Measurements from ENCODE around the gene NIBAN1.

The NIBAN1 gene

GRCh38 chr1:184971522-184972265 lies 2.6 kb downstream of the NIBAN1 start:
- TF ChIP-seq, protein P1, sequence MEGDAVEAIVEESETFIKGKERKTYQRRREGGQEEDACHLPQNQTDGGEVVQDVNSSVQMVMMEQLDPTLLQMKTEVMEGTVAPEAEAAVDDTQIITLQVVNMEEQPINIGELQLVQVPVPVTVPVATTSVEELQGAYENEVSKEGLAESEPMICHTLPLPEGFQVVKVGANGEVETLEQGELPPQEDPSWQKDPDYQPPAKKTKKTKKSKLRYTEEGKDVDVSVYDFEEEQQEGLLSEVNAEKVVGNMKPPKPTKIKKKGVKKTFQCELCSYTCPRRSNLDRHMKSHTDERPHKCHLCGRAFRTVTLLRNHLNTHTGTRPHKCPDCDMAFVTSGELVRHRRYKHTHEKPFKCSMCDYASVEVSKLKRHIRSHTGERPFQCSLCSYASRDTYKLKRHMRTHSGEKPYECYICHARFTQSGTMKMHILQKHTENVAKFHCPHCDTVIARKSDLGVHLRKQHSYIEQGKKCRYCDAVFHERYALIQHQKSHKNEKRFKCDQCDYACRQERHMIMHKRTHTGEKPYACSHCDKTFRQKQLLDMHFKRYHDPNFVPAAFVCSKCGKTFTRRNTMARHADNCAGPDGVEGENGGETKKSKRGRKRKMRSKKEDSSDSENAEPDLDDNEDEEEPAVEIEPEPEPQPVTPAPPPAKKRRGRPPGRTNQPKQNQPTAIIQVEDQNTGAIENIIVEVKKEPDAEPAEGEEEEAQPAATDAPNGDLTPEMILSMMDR (IDR thresholded peaks at IDR 0.05) = no peak

GRCh38 chr1:184970691-184971161 lies 3.6 kb downstream of the NIBAN1 start:
- TF ChIP-seq, protein P1 (IDR thresholded peaks at IDR 0.05) = no peak

DNA sequence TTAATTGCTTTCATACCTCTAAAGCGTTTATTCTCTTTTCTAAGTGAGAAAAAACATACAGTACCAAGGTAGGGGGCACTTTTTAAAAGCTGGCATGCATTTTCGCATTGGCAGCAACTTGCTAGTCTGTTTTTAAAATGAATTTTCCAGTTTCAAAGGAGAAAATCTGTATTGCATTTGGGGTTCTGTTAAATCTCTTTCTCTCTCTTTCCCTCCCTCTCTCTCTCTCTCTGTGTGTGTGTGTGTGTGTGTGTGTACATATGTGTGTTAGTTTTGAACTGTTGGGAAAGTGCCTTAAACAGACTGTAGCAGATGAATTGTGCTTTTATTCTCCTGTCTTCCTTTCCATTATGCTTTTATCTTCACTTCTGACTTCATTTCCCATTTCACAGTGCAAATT lies 7.3 kb downstream of the NIBAN1 start:
- TF ChIP-seq, protein P1 (IDR thresholded peaks at IDR 0.05) = no peak

GRCh38 chr1:184965944-184966860 lies 8.1 kb downstream of the NIBAN1 start:
- TF ChIP-seq, protein P1 (IDR thresholded peaks at IDR 0.05) = no peak

GRCh38 chr1:184965439-184965838 lies 8.9 kb downstream of the NIBAN1 start:
- TF ChIP-seq, protein P1 (IDR thresholded peaks at IDR 0.05) = no peak

GRCh38 chr1:184959626-184960025 lies 14.7 kb downstream of the NIBAN1 start:
- TF ChIP-seq, protein P1 (IDR thresholded peaks at IDR 0.05) = no peak

- TF ChIP-seq, protein P1 (IDR thresholded peaks at IDR 0.05) = no peak
Measured at GRCh38 chr1:184958554-184959353, 15.6 kb downstream of the NIBAN1 start.
